Breast epithelium (tissue), 4 donors: Measurements from ENCODE around the gene KXD1. TPM values are rescaled to one million over a fixed set of nuclear protein-coding genes. Genes with fewer than 3 reads are reported as not detected.

Experiments used
- DNase-seq, 2 donors: peaks; one replicate each; pipeline ENCODE4 v3.0.0-alpha.2; 2019; ENCODE audit warnings: low spot score in 2 of 2
- H3K27ac ChIP-seq, 2 donors: fragments of 200-600 bp; sonication (generic) in 1 of 2; one replicate each; pipeline ENCODE4 v1.5.1; 2016 to 2019; ENCODE audit warnings: mild to moderate bottlenecking in 1 of 2
- H3K27me3 ChIP-seq, 2 donors: fragments of 200-600 bp; sonication (generic) in 1 of 2; one replicate each; pipeline versions ENCODE4 v1.5.1 to v1.6.0; 2017 to 2019; ENCODE audit warnings: control low read depth in 1 of 2, mild to moderate bottlenecking in 1 of 2
- H3K36me3 ChIP-seq: fragments of 200-600 bp; one replicate; pipeline ENCODE4 v1.5.1; 2019
- H3K4me1 ChIP-seq, 2 donors: fragments of 200-600 bp; sonication (generic); one replicate each; pipeline ENCODE4 v1.5.1; 2016 to 2019; ENCODE audit warnings: control low read depth in 1 of 2
- H3K4me3 ChIP-seq, 3 donors: fragments of 200-600 bp; sonication (generic); 1 replicate in 2 of 3; 2 replicates in 1 of 3; pipeline ENCODE4 v1.5.1; 2016 to 2019; ENCODE audit warnings: mild to moderate bottlenecking in 3 of 3, moderate library complexity in 2 of 3
- H3K9me3 ChIP-seq, 2 donors: fragments of 200-600 bp; sonication (generic) in 1 of 2; one replicate each; pipeline ENCODE4 v1.5.1; 2016 to 2019; ENCODE audit warnings: control low read depth in 1 of 2
- POLR2A ChIP-seq: fragments of 450-650 bp; IDR thresholded peaks from one replicate; pipeline ENCODE4 v1.6.1; 2016; ENCODE audit warnings: antibody characterized with exemption, mild to moderate bottlenecking, moderate library complexity
- POLR2AphosphoS5 ChIP-seq, 3 donors: sonication (generic); formaldehyde crosslinking; IDR thresholded peaks; one replicate each; pipeline ENCODE4 v1.6.1; 2017; ENCODE audit warnings: antibody characterized with exemption in 3 of 3
- intact Hi-C: fragments of 100-400 bp; cut with DNase I; formaldehyde crosslinking; loops from one replicate; pipeline ENCODE4 v1.15.1; 2023; ENCODE audit warnings: low total_unique reads
- total RNA-seq, 3 donors: library from RNA; depleted of rRNA; stranded (reverse); fragments of >200 nt; gene quantifications; one replicate each; pipeline ENCODE4 v1.1.0, GENCODE V29; 2016
- TF ChIP-seq, protein P1 (sequence below), 3 donors: fragments of 450-650 bp; IDR thresholded peaks; one replicate each; pipeline ENCODE4 v1.5.1; 2016 to 2017; ENCODE audit warnings: antibody characterized with exemption in 3 of 3, mild to moderate bottlenecking in 3 of 3, moderate library complexity in 3 of 3

Gene KXD1
- total RNA-seq, 3 donors from 2014 or later: 92.6 to 140 (median 139) TPM

- Histone ChIP-seq H3K4me1 (peaks cover 12 to 22% of the 10 kb centered on the region in 2 donors), H3K9me3 (no peaks in the 10 kb centered on the region), H3K27ac (no peak overlapping the region), H3K36me3 (no peaks in the 10 kb centered on the region), H3K27me3 (peaks cover 23 to 91% of the 10 kb centered on the region in 2 donors), H3K4me3 (no peak overlapping the region)
- no peak for DNase-seq
- intact Hi-C loops: no loop called here
- TF ChIP-seq, protein P1, sequence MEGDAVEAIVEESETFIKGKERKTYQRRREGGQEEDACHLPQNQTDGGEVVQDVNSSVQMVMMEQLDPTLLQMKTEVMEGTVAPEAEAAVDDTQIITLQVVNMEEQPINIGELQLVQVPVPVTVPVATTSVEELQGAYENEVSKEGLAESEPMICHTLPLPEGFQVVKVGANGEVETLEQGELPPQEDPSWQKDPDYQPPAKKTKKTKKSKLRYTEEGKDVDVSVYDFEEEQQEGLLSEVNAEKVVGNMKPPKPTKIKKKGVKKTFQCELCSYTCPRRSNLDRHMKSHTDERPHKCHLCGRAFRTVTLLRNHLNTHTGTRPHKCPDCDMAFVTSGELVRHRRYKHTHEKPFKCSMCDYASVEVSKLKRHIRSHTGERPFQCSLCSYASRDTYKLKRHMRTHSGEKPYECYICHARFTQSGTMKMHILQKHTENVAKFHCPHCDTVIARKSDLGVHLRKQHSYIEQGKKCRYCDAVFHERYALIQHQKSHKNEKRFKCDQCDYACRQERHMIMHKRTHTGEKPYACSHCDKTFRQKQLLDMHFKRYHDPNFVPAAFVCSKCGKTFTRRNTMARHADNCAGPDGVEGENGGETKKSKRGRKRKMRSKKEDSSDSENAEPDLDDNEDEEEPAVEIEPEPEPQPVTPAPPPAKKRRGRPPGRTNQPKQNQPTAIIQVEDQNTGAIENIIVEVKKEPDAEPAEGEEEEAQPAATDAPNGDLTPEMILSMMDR (IDR thresholded peaks at IDR 0.05): no peak
- no peak for TF ChIP-seq POLR2A
- no peak for TF ChIP-seq POLR2AphosphoS5 (IDR thresholded peaks at IDR 0.05)
Measured at GRCh38 chr19:18609717-18610051, 52.0 kb downstream of the KXD1 start.

GRCh38 chr19:18610245-18610555 is 52.5 kb downstream of the KXD1 start:
- Histone ChIP-seq H3K27me3 (peaks cover 23 to 86% of the 10 kb centered on the region in 2 donors), H3K4me1 (peaks cover 12 to 22% of the 10 kb centered on the region in 2 donors), H3K36me3 (no peaks in the 10 kb centered on the region), H3K4me3 (no peak overlapping the region), H3K9me3 (no peaks in the 10 kb centered on the region), H3K27ac (no peak overlapping the region)
- no peak for DNase-seq
- intact Hi-C loops: no loop called here
- TF ChIP-seq, protein P1 (IDR thresholded peaks at IDR 0.05): no peak
- TF ChIP-seq POLR2AphosphoS5 (IDR thresholded peaks at IDR 0.05): no peak
- no peak for TF ChIP-seq POLR2A

DNA sequence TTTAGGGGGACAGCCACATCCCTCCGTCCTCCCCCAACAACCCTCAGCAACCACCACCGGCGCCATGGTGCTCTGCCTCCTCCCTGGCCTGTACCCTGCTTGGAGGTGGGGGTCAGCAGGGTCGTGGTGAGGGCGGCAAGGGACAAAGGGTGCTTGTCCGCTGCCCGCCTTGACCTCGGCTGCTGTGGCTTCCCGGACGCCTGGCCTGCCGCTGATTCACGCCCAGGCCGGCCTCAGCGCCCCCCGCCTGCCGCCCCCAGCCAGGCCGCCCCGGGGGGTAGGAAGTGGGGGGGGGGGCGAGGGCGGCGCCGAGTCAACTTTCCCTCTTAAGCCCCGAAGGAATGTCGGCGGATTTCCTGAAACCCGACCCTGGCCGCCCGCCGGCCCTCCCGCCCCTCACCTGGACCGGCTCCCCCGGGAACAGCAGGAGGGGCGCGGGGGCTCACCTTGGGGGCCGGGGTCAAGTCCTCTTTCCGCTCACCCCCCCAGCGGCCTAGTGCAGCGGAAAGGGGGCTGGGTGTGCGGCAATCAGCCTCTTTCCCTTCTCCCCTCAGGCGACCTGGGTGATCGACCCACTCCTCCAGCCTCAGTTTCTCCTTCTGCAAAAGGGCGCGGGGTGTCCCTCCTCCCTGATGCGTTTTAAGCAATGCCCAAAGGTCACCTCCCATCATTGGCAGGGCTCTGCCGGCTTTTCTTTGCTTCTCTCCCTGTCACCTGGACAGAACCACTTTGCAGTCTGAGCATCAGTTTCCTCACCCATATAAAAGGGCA is 53.1 kb downstream of the KXD1 start:
- intact Hi-C loops: no loop called here
- no peak overlapping the region for H3K4me3 ChIP-seq
- no peak overlapping the region for H3K27ac ChIP-seq
- no peak for DNase-seq
- peaks cover 11 to 22% of the 10 kb centered on the region in 2 donors for H3K4me1 ChIP-seq
- no peak for TF ChIP-seq POLR2A
- TF ChIP-seq POLR2AphosphoS5 (IDR thresholded peaks at IDR 0.05): no peak
- TF ChIP-seq, protein P1 (IDR thresholded peaks at IDR 0.05): no peak
- no peaks in the 10 kb centered on the region for H3K9me3 ChIP-seq
- peaks cover 23 to 80% of the 10 kb centered on the region in 2 donors for H3K27me3 ChIP-seq
- H3K36me3 ChIP-seq: no peaks in the 10 kb centered on the region

DNA sequence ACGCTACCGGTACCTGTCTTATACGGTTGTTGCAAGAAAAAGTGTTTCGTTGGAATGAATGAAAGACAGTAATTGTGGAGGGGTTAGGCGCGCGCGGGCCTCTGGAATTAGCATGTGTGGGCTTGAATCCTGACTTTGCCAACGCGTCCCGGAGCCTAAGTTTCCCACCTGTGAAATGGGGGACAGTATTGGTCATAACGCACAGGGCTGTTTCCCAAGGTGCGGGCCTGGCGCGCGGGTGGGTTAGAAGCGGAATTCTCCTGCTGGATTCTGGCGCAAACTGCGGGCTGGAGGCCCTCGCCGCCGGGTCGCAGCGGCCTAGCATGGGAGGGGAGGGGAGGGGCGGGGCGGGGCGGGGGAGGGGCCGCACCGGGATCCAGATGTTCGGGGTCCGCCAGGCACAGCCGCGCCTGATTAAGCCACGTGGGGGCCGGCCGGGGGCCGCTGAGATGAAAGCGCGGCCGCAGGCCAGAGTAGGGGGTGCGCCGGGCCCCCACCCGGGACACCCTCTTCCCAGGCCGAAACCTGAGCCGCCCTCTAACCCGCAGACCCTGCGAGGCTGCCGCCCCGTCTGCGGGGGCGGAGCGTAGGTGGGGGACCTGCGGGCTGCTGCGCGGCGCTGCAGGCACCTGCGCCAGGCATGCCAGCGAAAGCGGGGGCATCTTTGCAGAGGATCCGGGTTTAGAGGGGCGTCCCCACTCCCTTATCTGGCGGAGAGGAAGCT is 53.8 kb downstream of the KXD1 start:
- H3K4me1 ChIP-seq: peaks cover 5 to 19% of the 10 kb centered on the region in 2 donors
- peak overlapping the region in 2 of 3 donors; percentile 54 to 69 for H3K4me3 ChIP-seq
- peaks cover 17 to 74% of the 10 kb centered on the region in 2 donors for H3K27me3 ChIP-seq

More for the DNA sequence above, 53.8 kb downstream of the KXD1 start:
- no peaks in the 10 kb centered on the region for H3K9me3 ChIP-seq
- intact Hi-C loops: no loop called here
- no peak for DNase-seq
- no peak overlapping the region for H3K27ac ChIP-seq
- no peaks in the 10 kb centered on the region for H3K36me3 ChIP-seq
- TF ChIP-seq, protein P1 (IDR thresholded peaks at IDR 0.05): no peak
- TF ChIP-seq POLR2AphosphoS5 (IDR thresholded peaks at IDR 0.05): no peak
- no peak for TF ChIP-seq POLR2A
